NCI-H1105 (cell line): Measurements from ENCODE around the gene SSB.
A peak's percentile ranks its signal among the peaks of the same experiment; 100 is the strongest.
"Not testable (repeated sequence)": the region's sequence is repeated elsewhere in the genome, so short reads cannot be mapped to it uniquely, and the experiment has no call there.

Source experiments
- DNase-seq: peaks from one replicate; lab custom pipeline; 2025; lab: John Stamatoyannopoulos, UW

SSB gene

GRCh38 chr2:169782513-169782912, 16.2 kb upstream of the SSB start:
- DNase-seq: no peak

DNA sequence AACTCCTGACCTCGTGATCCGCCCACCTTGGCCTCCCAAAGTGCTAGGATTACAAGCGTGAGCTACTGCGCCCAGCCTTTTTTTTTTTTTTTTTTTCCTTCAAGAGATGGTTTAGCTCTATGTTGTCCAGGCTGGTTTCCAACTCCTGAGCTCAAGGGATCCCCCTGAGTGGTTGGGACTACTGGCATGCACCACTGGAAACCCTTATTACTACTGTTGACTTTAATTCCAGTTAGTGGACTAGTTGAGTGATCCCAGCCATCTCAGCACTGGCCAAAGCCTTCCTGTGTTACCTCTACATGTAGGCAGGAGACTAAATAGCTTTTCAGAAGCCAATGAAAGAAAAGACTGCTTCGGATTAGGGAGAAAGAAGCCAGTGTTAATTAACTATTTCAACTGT, 8.1 kb upstream of the SSB start:
- no peak for DNase-seq

DNA sequence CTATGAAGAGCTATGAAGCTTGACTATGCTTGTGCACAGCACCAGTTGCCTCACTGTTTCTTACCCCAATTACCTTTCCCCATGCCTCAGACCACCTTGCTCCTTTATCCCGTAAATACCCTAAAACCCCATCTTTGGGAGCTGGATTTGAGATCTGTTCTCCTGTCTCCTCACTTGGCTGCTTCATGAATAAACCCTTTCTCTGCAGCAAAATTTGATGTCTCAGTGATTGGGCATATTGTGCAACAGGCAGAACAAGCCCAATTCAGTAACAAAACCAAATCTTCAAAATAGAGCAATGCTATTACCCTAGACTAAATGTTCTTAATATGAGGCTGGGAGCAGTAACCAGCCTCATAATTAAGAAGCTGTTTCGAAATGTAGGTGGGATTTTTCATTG, 3.5 kb upstream of the SSB start:
- no peak for DNase-seq

GRCh38 chr2:169796441-169796840, 2.2 kb upstream of the SSB start:
- no peak for DNase-seq

DNA sequence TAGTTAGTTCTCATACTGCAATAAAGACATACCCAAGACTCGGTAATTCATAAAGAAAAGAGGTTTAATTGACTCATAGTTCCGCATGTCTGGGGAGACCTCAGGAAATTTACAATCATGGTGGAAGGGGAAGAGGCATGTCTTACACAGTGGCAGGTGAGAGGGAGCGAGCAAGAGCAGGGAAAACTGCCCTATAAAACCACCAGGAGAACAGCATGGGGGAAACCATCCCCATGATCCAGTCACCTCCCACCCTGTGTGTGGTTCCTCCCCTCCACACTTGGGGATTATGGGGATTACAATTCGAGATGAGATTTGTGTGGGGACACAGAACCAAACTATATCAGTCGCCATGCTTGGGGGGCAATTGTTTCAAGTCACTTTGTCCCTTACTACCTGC, 1.1 kb upstream of the SSB start:
- no peak for DNase-seq

- no peak for DNase-seq
These were observed 314 bp upstream of the SSB start for GRCh38 chr2:169798397-169798717.

GRCh38 chr2:169803480-169803879, 4.8 kb downstream of the SSB start:
- DNase-seq: no peak

GRCh38 chr2:169806586-169806985, 7.9 kb downstream of the SSB start:
- DNase-seq: no peak

- no peak for DNase-seq
These were observed 9.6 kb downstream of the SSB start for GRCh38 chr2:169808221-169808620.

GRCh38 chr2:169815849-169816248, 17.2 kb downstream of the SSB start:
- no peak for DNase-seq

GRCh38 chr2:169816961-169817360, 18.3 kb downstream of the SSB start:
- not testable (repeated sequence) for DNase-seq

GRCh38 chr2:169817369-169817768, 18.7 kb downstream of the SSB start:
- not testable (repeated sequence) for DNase-seq

- no peak for DNase-seq
These were observed 19.6 kb downstream of the SSB start for GRCh38 chr2:169818241-169818640.

GRCh38 chr2:169819106-169819505, 20.4 kb downstream of the SSB start:
- DNase-seq: no peak

GRCh38 chr2:169820101-169820500, 21.4 kb downstream of the SSB start:
- not testable (repeated sequence) for DNase-seq

GRCh38 chr2:169822036-169822435, 23.4 kb downstream of the SSB start:
- no peak for DNase-seq

GRCh38 chr2:169822785-169823392, 24.2 kb downstream of the SSB start:
- no peak for DNase-seq

DNA sequence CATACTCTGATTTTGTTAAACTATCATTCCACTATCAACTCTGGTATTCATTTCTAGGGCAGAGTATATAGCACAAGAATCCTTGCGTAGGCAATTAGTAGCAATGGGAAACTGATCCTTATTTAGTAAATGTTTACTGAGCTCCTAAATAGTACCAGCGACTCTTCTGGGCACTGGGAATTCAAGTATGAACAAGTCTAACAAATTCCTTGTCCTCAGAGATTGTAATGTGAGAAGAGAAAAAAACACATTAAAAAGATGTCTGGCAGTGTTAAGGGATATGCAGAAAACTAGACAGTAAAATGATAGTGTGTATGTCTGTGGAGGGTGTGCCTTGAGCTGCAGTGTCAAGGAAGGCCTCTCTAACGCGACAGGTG, 25.3 kb downstream of the SSB start:
- no peak for DNase-seq

- DNase-seq: peak; percentile 64
These were observed 26.0 kb downstream of the SSB start, which contains the start of gene METTL5 for GRCh38 chr2:169824373-169825333. TSS of gene METTL5 (minus strand) at chr2:169824905. CDS start at chr2:169824597, 308 bp downstream.

DNA sequence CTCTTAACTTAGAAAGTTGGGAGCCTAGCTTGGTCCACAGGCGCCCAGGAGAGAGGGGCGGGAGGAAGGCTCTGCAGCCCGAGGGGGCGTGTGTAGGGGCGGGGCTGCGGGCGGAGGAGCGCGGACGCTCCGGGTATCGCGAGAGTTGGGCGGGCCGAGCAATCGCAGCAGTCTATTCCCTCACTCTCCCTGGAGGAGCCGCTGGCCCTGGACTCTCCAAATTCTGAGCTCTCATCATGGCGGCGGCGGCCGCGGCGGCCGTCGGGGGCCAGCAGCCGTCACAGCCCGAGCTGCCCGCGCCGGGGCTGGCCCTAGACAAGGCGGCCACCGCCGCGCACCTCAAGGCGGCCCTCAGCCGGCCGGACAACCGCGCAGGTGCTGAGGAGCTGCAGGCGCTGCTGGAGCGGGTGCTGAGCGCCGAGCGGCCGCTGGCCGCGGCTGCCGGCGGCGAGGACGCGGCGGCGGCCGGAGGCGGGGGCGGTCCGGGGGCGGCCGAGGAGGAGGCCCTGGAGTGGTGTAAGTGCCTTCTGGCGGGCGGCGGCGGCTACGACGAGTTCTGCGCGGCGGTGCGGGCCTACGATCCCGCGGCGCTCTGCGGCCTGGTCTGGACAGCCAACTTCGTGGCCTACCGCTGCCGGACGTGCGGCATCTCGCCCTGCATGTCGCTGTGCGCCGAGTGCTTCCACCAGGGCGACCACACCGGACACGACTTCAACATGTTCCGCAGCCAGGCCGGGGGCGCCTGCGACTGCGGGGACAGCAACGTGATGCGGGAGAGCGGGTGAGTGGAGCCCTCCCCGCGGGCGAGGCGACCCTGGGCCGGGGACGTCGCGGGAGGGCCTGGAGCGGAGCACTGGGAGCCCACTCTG, 28.8 kb downstream of the SSB start, which contains the start of gene UBR3:
Gene UBR3 (plus strand): TSS at position 183 of the 869 bp plus-strand sequence. CDS start 54 bp downstream, at position 237.
- peak; percentile 87 for DNase-seq

GRCh38 chr2:169828141-169828811, 29.6 kb downstream of the SSB start:
- DNase-seq: no peak

- DNase-seq: no peak
These were observed 35.7 kb downstream of the SSB start for GRCh38 chr2:169834401-169834800.
